ENCODE data around the gene TDRD9.

DNA sequence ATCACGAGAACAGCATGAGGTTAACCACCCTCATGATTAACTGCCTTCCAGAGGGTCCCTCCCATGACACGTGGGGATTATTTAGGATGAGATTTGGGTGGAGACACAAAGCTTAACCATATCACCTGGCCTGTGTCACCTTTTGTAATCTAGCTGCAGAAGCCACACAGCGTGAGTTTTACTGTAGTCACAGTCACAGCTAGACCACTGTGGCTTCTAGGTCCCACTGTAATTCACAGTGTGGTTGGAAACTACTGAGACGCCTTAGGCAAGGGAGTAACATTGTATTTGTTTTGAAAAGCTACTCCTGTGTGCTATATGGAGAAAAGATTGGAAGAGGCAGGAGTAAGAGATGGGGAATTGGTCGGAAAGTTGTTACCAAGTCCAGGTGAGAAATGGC lies 111.0 kb downstream of the TDRD9 start:
- TF ChIP-seq POLR2A (IDR thresholded peaks at IDR 0.05): no peak
- TF ChIP-seq, protein P1, sequence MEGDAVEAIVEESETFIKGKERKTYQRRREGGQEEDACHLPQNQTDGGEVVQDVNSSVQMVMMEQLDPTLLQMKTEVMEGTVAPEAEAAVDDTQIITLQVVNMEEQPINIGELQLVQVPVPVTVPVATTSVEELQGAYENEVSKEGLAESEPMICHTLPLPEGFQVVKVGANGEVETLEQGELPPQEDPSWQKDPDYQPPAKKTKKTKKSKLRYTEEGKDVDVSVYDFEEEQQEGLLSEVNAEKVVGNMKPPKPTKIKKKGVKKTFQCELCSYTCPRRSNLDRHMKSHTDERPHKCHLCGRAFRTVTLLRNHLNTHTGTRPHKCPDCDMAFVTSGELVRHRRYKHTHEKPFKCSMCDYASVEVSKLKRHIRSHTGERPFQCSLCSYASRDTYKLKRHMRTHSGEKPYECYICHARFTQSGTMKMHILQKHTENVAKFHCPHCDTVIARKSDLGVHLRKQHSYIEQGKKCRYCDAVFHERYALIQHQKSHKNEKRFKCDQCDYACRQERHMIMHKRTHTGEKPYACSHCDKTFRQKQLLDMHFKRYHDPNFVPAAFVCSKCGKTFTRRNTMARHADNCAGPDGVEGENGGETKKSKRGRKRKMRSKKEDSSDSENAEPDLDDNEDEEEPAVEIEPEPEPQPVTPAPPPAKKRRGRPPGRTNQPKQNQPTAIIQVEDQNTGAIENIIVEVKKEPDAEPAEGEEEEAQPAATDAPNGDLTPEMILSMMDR (IDR thresholded peaks at IDR 0.05): no peak
